Measurements from ENCODE around the gene MVD. TPM values are rescaled to one million over a fixed set of nuclear protein-coding genes. Genes with fewer than 3 reads are reported as not detected.

The MVD gene
- total and polyA plus RNA-seq, 7 donors = 16.8 to 206 (median 25.7) TPM

DNA sequence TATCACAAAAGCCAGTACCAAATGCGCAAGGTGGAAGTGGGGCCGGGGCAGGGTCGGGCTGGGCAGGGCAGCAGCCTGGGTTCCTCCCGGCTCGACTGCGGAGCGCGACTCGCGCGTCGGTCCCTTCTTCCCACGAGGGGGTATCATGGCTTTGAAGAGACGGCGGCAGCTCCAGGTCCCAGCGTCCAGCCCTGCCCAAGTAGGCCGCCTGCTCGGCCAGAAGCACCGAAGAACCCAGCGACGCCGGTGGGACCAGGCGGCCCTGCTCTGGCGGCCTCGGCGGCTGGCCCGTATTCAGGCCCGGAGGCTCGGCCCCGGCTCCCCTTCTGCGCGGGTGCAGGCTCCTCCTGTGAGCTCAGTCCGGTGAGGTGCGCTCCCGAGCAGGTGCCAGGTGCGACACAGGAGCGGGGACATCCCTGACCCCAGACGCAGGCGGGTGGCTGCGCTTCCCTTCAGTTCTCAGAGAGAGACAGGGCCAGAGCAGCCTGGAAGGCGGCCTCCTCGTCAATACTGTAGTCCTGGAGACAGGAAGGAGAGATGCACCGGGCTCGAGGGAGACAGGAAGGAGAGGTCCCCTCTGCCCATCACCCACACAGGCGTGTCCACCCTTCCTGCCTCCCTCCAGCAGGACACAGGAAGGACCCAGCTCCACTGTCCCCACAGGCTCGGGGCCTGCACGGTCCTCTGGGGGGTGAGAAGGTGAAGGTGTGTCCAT is 34.4 kb upstream of the MVD start:
- peaks cover 0 to 18% (median 4%) of the 10 kb centered on the region in 4 donors for H3K4me1 ChIP-seq
- intact Hi-C loops (cut with DNase I) = no loop called here
- H3K4me3 ChIP-seq = no peak overlapping the region
- no peak overlapping the region for H3K27ac ChIP-seq
- TF ChIP-seq POLR2A (IDR thresholded peaks at IDR 0.05) (no peak), EP300 (IDR thresholded peaks at IDR 0.05) (no peak), POLR2AphosphoS5 (IDR thresholded peaks at IDR 0.05) (no peak)
- TF ChIP-seq, protein P1, sequence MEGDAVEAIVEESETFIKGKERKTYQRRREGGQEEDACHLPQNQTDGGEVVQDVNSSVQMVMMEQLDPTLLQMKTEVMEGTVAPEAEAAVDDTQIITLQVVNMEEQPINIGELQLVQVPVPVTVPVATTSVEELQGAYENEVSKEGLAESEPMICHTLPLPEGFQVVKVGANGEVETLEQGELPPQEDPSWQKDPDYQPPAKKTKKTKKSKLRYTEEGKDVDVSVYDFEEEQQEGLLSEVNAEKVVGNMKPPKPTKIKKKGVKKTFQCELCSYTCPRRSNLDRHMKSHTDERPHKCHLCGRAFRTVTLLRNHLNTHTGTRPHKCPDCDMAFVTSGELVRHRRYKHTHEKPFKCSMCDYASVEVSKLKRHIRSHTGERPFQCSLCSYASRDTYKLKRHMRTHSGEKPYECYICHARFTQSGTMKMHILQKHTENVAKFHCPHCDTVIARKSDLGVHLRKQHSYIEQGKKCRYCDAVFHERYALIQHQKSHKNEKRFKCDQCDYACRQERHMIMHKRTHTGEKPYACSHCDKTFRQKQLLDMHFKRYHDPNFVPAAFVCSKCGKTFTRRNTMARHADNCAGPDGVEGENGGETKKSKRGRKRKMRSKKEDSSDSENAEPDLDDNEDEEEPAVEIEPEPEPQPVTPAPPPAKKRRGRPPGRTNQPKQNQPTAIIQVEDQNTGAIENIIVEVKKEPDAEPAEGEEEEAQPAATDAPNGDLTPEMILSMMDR (IDR thresholded peaks at IDR 0.05) = no peak
- 93 to 95% methylated on average over 47 of the region's 47 CpGs for WGBS, 2 donors
- H3K27me3 ChIP-seq = no peaks in the 10 kb centered on the region
- peaks cover 9 to 53% (median 31%) of the 10 kb centered on the region in 4 donors for H3K36me3 ChIP-seq
- H3K9me3 ChIP-seq = no peaks in the 10 kb centered on the region
- DNase-seq = no peak

DNA sequence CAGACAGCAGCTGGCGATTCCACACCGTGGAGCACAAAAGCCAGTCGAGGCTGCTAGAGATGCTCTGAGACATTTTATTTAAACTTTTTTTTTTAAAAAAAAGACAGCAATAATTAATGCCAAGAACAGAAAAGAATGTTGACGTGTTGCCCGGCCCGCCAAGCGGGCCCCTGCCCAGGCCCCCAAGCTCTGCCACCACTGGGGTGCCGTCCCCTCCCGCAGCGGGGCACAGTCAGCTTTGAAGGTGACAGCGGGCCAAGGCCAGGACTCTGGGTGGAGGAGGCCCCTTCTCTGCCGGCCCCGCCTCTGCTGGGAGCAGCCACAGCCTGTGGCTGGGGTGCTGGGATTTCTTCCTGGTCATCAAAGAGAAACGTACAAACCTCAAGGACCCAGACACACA is 33.5 kb upstream of the MVD start:
- Histone ChIP-seq H3K9me3 (no peaks in the 10 kb centered on the region), H3K36me3 (peaks cover 9 to 52% (median 31%) of the 10 kb centered on the region in 4 donors), H3K27ac (no peak overlapping the region), H3K4me3 (no peak overlapping the region), H3K27me3 (peaks cover 0 to 6% (median 2%) of the 10 kb centered on the region in 3 donors), H3K4me1 (peaks cover 0 to 10% (median 2%) of the 10 kb centered on the region in 4 donors)
- WGBS, 2 donors = 87 to 89% methylated on average over 14 of the region's 14 CpGs
- intact Hi-C loops (cut with DNase I) = no loop called here
- no peak for TF ChIP-seq POLR2A (IDR thresholded peaks at IDR 0.05)
- no peak for TF ChIP-seq POLR2AphosphoS5 (IDR thresholded peaks at IDR 0.05)
- TF ChIP-seq EP300 (IDR thresholded peaks at IDR 0.05) = no peak
- TF ChIP-seq, protein P1 (IDR thresholded peaks at IDR 0.05) = no peak
- no peak for DNase-seq

DNA sequence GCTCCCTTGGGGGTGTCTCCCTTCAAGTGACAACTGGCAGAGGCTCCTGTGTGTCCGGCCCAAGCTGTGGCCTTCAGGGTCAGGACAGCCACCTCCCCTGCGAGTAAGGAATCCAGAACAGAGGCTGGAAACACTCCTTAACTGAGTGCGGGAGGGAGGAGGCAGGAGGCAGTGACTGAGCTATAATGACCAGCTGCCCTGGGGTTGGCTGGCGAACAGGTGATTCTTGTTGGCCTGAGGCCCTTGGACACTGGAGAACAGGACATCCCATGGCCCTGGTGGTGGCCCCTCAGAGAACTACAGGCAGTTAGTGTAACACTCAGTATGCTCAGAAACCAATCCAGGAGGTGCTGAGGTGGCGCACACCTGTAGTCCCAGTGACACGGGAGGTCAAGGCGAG is 32.9 kb upstream of the MVD start:
- Histone ChIP-seq H3K4me3 (no peak overlapping the region), H3K27me3 (peaks cover 0 to 13% (median 8%) of the 10 kb centered on the region in 3 donors), H3K27ac (no peak overlapping the region), H3K4me1 (peaks cover 0 to 6% (median 0%) of the 10 kb centered on the region in 4 donors), H3K9me3 (no peaks in the 10 kb centered on the region), H3K36me3 (peaks cover 9 to 50% (median 31%) of the 10 kb centered on the region in 4 donors)
- no peak for TF ChIP-seq POLR2A (IDR thresholded peaks at IDR 0.05)
- TF ChIP-seq, protein P1 (IDR thresholded peaks at IDR 0.05) = no peak
- intact Hi-C loops (cut with DNase I) = no loop called here
- DNase-seq = no peak
- WGBS, 2 donors = 92 to 97% methylated on average over 7 of the region's 7 CpGs

DNA sequence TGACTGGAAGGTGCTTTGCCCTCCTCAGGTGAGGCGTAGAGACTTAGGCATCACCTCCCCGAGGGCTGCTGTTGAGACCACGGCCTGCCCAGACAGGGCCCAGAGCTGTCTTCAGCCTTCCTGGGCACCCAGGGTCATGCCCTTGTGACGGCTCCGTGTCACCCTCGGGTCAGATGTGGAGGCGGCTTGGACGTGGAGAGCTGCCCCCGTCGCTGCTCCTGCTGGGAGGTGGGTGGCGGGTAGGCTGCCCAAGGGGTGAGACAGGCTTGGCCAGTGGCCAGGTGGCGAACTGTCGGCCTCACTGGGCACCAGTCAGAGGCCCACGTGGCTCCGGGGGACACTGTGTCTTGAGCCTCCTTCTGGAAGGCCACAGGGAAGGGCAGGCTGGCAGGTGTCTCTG is 32.3 kb upstream of the MVD start:
- Histone ChIP-seq H3K27ac (no peak overlapping the region), H3K4me1 (peaks cover 0 to under 1% (median 0%) of the 10 kb centered on the region in 4 donors), H3K36me3 (peaks cover 9 to 45% (median 29%) of the 10 kb centered on the region in 4 donors), H3K9me3 (no peaks in the 10 kb centered on the region), H3K27me3 (peaks cover 0 to 19% (median 12%) of the 10 kb centered on the region in 3 donors), H3K4me3 (no peak overlapping the region)
- WGBS, 2 donors = 82 to 91% methylated on average over 15 of the region's 15 CpGs
- no peak for DNase-seq
- intact Hi-C loops (cut with DNase I) = no loop called here
- TF ChIP-seq EP300 (IDR thresholded peaks at IDR 0.05) = no peak
- TF ChIP-seq, protein P1 (IDR thresholded peaks at IDR 0.05) = no peak
- TF ChIP-seq POLR2A (IDR thresholded peaks at IDR 0.05) = no peak
- TF ChIP-seq POLR2AphosphoS5 (IDR thresholded peaks at IDR 0.05) = no peak
